Epidermal melanocyte (primary cell): Measurements from ENCODE around the gene STPG3.

ENCODE experiments used
- DNase-seq: peaks from one replicate; pipeline ENCODE4 v3.0.0; 2011; ENCODE audit warnings: low spot score; ENCODE audit not compliant: insufficient read length

STPG3 gene

GRCh38 chr9:137221506-137222111 lies 29.5 kb upstream of the STPG3 start:
- no peak for DNase-seq

GRCh38 chr9:137222190-137223077 lies 28.7 kb upstream of the STPG3 start, which contains the start of gene RNF208:
TSS of gene RNF208 (minus strand) at chr9:137222240. CDS start at chr9:137221212, 1,028 bp downstream.
- DNase-seq: no peak

- peak; percentile 100 for DNase-seq
Measured at GRCh38 chr9:137223078-137223970, 27.8 kb upstream of the STPG3 start.

- DNase-seq: no peak
Measured at GRCh38 chr9:137224830-137225694, 26.0 kb upstream of the STPG3 start, which contains the start of gene CYSRT1. TSS of gene CYSRT1 (plus strand) at chr9:137225174. CDS start at chr9:137225622, 448 bp downstream.

- DNase-seq: no peak
Measured at GRCh38 chr9:137225699-137226331, 25.3 kb upstream of the STPG3 start.

- no peak for DNase-seq
Measured at GRCh38 chr9:137226338-137227053, 24.6 kb upstream of the STPG3 start.

GRCh38 chr9:137227054-137227852 lies 23.8 kb upstream of the STPG3 start, which contains the start of gene RNF224:
TSS of gene RNF224 (plus strand) at chr9:137227502. CDS start at chr9:137228336, 834 bp downstream.
- peak; percentile 91 for DNase-seq

- DNase-seq: no peak
Measured at GRCh38 chr9:137227853-137228505, 23.1 kb upstream of the STPG3 start.

- no peak for DNase-seq
Measured at GRCh38 chr9:137228506-137228967, 22.5 kb upstream of the STPG3 start.

GRCh38 chr9:137228968-137229896 lies 21.9 kb upstream of the STPG3 start:
- DNase-seq: no peak

- DNase-seq: no peak
Measured at GRCh38 chr9:137229903-137230704, 21.0 kb upstream of the STPG3 start.

- DNase-seq: no peak
Measured at GRCh38 chr9:137230705-137231371, 20.2 kb upstream of the STPG3 start, which contains the start of gene SLC34A3. TSS of gene SLC34A3 (plus strand) at chr9:137230901. CDS start at chr9:137231703, 802 bp downstream.

GRCh38 chr9:137231372-137232039 lies 19.6 kb upstream of the STPG3 start:
- no peak for DNase-seq

GRCh38 chr9:137232101-137232500 lies 19.0 kb upstream of the STPG3 start:
- no peak for DNase-seq

GRCh38 chr9:137232510-137232909 lies 18.6 kb upstream of the STPG3 start:
- no peak for DNase-seq
